DND-41 (cell line): ENCODE measurements around the gene HOXD8.

Experiments
- EZH2 ChIP-seq: IDR thresholded peaks from 3 replicates; pipeline ENCODE4 v1.6.1; 2012; ENCODE audit warnings: borderline replicate concordance, low read depth, mild to moderate bottlenecking, moderate library complexity, low read length, inconsistent platforms; ENCODE audit not compliant: severe bottlenecking
- TF ChIP-seq, protein P1 (sequence below): IDR thresholded peaks from 2 replicates; pipeline ENCODE4 v1.5.1; 2012; ENCODE audit warnings: borderline replicate concordance, low read length, moderate library complexity, mild to moderate bottlenecking; ENCODE audit not compliant: poor library complexity, severe bottlenecking; ENCODE audit errors: extremely low read depth

DNA sequence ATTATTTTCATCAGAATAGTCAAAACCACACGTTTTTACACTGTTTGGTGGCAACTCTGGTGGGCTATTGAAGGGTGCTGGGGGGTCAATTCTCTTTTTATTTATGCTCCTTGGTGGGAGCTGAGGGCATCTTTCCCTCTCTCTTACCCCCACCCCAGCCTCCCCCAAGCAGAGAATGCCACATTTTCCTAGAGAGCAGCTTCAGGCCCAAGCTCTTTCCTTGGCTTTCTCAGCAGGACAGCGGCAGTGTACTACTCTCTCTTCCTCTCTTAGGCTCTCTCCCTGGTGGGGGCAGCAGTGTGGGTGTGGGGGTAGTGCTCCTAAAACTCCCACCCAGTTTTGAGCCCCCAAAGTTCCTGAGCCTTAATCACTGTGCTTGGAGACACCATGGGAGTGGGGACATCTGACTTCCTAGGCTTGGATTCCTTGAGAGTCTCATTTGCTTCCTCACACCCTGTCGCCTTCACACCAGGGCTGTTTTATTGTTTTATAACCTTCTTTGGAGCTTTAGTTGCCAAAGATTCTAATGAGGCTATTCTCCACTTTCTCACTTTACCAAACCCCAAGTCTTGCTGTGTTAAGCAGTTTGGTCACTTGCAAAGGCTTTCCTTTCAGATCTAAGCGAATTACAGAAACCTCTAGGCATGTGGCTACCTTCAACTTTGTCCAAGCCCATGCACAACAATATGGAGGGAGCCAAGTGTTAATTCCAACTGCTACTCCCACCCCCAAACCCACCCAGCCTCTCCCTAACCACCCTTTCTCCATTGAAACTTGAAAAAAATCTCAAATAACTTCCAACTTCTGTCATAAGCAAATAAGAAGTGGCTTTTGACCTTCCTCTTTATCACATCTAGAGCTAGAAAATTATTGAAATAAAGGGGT is 15.8 kb downstream of the HOXD8 start:
- TF ChIP-seq, protein P1, sequence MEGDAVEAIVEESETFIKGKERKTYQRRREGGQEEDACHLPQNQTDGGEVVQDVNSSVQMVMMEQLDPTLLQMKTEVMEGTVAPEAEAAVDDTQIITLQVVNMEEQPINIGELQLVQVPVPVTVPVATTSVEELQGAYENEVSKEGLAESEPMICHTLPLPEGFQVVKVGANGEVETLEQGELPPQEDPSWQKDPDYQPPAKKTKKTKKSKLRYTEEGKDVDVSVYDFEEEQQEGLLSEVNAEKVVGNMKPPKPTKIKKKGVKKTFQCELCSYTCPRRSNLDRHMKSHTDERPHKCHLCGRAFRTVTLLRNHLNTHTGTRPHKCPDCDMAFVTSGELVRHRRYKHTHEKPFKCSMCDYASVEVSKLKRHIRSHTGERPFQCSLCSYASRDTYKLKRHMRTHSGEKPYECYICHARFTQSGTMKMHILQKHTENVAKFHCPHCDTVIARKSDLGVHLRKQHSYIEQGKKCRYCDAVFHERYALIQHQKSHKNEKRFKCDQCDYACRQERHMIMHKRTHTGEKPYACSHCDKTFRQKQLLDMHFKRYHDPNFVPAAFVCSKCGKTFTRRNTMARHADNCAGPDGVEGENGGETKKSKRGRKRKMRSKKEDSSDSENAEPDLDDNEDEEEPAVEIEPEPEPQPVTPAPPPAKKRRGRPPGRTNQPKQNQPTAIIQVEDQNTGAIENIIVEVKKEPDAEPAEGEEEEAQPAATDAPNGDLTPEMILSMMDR: no peak
- TF ChIP-seq EZH2: no peak
